Measurements from ENCODE around the gene GRAMD4.

DNA sequence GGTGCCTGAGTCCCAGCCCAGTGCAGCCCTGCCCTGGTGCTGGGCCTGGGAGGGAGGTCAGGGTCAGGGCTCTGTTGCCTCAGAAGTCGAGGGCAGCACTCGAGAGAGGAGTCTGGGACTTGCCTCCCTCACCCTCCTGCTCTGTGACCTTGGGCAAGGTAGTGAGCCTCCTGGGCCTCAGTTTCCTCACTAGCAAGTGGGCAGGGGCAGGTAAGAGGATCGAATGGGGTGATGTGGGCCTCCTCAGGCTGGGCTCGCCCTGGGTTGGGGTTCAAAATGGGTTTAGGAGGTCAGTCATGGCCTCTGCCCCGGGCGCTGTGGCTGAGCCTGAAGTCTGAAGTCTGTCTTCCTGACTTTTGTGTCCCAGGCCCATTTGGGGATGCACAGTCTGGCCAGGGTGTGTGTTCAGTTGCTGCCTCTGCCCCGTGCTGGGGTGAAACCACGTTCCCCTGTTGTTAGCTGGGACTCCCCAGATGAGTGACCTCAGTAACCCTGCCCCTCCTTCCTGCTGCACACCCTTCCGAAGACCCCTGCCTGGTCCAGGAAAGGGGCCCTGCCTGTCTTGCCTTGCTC lies 41.8 kb upstream of the GRAMD4 start:
- TF ChIP-seq, protein P1, sequence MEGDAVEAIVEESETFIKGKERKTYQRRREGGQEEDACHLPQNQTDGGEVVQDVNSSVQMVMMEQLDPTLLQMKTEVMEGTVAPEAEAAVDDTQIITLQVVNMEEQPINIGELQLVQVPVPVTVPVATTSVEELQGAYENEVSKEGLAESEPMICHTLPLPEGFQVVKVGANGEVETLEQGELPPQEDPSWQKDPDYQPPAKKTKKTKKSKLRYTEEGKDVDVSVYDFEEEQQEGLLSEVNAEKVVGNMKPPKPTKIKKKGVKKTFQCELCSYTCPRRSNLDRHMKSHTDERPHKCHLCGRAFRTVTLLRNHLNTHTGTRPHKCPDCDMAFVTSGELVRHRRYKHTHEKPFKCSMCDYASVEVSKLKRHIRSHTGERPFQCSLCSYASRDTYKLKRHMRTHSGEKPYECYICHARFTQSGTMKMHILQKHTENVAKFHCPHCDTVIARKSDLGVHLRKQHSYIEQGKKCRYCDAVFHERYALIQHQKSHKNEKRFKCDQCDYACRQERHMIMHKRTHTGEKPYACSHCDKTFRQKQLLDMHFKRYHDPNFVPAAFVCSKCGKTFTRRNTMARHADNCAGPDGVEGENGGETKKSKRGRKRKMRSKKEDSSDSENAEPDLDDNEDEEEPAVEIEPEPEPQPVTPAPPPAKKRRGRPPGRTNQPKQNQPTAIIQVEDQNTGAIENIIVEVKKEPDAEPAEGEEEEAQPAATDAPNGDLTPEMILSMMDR (IDR thresholded peaks at IDR 0.05 in 4 of 5, conservative IDR thresholded peaks at IDR 0.05 in 1 of 5), result no peak
- TF ChIP-seq POLR2A (IDR thresholded peaks at IDR 0.05), result no peak

Measured in gastrocnemius medialis (tissue), 4 donors.